GM12878 (cell line): ENCODE data around the gene FEN1. TPM values are rescaled to one million over a fixed set of nuclear protein-coding genes. Genes with fewer than 3 reads are reported as not detected.

Experiments used
- ATF7 ChIP-seq: fragments of 450-650 bp; IDR thresholded peaks from 2 replicates; pipeline ENCODE4 v1.6.1; 2016; ENCODE audit warnings: low read depth, mild to moderate bottlenecking
- BMI1 ChIP-seq: fragments of 450-650 bp; IDR thresholded peaks from 2 replicates; pipeline ENCODE4 v1.6.1; 2016; ENCODE audit warnings: mild to moderate bottlenecking, moderate library complexity, borderline replicate concordance
- CHD4 ChIP-seq: fragments of 200-600 bp; sonication (generic); IDR thresholded peaks from 2 replicates; pipeline ENCODE4 v1.6.1; 2016; ENCODE audit warnings: mild to moderate bottlenecking
- HDAC2 ChIP-seq: fragments of 200-600 bp; sonication (generic); IDR thresholded peaks from 2 replicates; pipeline ENCODE4 v1.6.1; 2017
- RB1 ChIP-seq: fragments of 450-650 bp; formaldehyde crosslinking; IDR thresholded peaks from 2 replicates; pipeline ENCODE4 v1.6.1; 2017; ENCODE audit warnings: mild to moderate bottlenecking, borderline replicate concordance
- SREBF2 ChIP-seq: IDR thresholded peaks from 2 replicates; pipeline ENCODE4 v1.6.1; 2012; ENCODE audit warnings: mild to moderate bottlenecking, low read length
- SRF ChIP-seq, 2 experiments: IDR thresholded peaks; 2 replicates each; pipeline ENCODE4 v1.6.1; 2011; ENCODE audit warnings: low read depth in 2 of 2, low read length in 2 of 2, mild to moderate bottlenecking in 1 of 2, moderate library complexity in 1 of 2
- WRNIP1 ChIP-seq: IDR thresholded peaks from 2 replicates; pipeline ENCODE4 v1.6.1; 2011; ENCODE audit warnings: low read depth, low read length, improper control_type of control experiment, borderline replicate concordance
- polyA plus RNA-seq, 11 experiments: library from polyadenylated mRNA; depleted of rRNA in 4 of 11; unstranded in 6 of 11; stranded (reverse) in 5 of 11; fragments of >200 nt; fragmentation: Nextera tagmentation in 4 of 11; fragmentation: Illumina TruSeq in 1 of 11; extraction: Ambion mirVana in 4 of 11; extraction: Trizol in 1 of 11; gene quantifications; 1 replicate in 1 of 11; 2 replicates in 10 of 11; pipeline versions ENCODE4 v1.2.1 to v1.2.3, GENCODE V29; 2011 to 2016; ENCODE audit warnings: inconsistent platforms in 2 of 11, missing spikeins in 2 of 11, low read depth in 1 of 11
- total RNA-seq, 4 experiments: library from RNA; depleted of rRNA in 3 of 4; stranded (reverse); fragments of >200 nt in 3 of 4; fragmentation: Illumina TruSeq in 1 of 4; extraction: Trizol in 1 of 4; gene quantifications; 2 replicates each; pipeline versions ENCODE4 v1.2.1 to v1.2.3, GENCODE V29; 2013 to 2021
- TF ChIP-seq, protein P1 (sequence below): fragments of 450-650 bp; IDR thresholded peaks from 2 replicates; pipeline ENCODE4 v1.6.1; 2017; ENCODE audit warnings: mild to moderate bottlenecking, low read depth, inconsistent platforms; ENCODE audit not compliant: poor library complexity, severe bottlenecking
- TF ChIP-seq, protein P2 (sequence below): fragments of 450-650 bp; IDR thresholded peaks from 2 replicates; pipeline ENCODE4 v1.6.1; 2018; ENCODE audit warnings: mild to moderate bottlenecking, low read depth, moderate library complexity; ENCODE audit not compliant: partially characterized antibody

FEN1 gene
- total and polyA plus RNA-seq, 10 of the 15 experiments (the other 5 are each of a cell fraction or from before 2014, with no cell fraction given): 54.8 to 282 (median 125) TPM

DNA sequence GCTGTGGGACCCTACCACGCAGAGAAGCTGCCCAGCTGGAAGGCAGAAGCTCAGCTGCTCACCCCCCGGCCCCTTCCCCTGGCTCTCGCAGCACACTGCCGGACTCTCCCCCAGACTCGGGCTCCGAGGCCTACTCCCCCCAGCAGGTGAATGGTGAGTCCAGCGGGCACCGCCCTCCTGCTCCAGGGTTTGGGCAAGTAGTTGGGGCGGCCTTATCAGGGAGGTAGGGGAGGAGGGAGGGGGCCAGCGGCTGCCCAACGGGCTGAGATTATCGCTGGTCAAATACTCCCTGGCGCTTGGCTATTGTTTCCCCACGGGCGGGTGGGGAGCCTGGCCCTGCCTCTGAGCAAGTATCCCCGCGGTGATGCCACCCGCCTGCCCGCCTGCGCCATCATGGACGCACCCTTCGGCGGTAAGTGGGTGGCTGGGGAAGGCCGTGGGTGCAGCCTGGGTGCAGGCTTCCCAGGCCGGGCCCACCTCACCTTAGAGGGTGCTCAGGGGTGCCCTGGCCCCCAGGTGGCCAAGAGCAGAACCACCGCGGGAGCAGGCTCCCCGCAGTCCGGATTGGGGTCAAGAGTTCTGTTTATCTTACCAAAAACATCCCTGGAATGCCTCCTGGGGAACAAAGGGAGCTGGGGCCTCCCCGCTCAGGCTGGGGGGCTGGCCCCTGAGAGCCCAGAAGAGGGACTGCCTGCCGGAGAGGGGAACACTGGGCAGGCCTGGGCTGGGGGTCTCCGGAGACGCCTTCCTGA, 23.4 kb upstream of the FEN1 start (continued):
- TF ChIP-seq SRF (IDR thresholded peaks at IDR 0.05; ENCODE audit: low read depth in 2 of 2, low read length in 2 of 2) (no peak), CHD4 (no peak), RB1 (no peak), ATF7 (no peak), BMI1 (no peak), SREBF2 (no peak), WRNIP1 (no peak), HDAC2 (no peak)
- TF ChIP-seq, protein P1, sequence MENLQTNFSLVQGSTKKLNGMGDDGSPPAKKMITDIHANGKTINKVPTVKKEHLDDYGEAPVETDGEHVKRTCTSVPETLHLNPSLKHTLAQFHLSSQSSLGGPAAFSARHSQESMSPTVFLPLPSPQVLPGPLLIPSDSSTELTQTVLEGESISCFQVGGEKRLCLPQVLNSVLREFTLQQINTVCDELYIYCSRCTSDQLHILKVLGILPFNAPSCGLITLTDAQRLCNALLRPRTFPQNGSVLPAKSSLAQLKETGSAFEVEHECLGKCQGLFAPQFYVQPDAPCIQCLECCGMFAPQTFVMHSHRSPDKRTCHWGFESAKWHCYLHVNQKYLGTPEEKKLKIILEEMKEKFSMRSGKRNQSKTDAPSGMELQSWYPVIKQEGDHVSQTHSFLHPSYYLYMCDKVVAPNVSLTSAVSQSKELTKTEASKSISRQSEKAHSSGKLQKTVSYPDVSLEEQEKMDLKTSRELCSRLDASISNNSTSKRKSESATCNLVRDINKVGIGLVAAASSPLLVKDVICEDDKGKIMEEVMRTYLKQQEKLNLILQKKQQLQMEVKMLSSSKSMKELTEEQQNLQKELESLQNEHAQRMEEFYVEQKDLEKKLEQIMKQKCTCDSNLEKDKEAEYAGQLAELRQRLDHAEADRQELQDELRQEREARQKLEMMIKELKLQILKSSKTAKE: no peak
- TF ChIP-seq, protein P2, sequence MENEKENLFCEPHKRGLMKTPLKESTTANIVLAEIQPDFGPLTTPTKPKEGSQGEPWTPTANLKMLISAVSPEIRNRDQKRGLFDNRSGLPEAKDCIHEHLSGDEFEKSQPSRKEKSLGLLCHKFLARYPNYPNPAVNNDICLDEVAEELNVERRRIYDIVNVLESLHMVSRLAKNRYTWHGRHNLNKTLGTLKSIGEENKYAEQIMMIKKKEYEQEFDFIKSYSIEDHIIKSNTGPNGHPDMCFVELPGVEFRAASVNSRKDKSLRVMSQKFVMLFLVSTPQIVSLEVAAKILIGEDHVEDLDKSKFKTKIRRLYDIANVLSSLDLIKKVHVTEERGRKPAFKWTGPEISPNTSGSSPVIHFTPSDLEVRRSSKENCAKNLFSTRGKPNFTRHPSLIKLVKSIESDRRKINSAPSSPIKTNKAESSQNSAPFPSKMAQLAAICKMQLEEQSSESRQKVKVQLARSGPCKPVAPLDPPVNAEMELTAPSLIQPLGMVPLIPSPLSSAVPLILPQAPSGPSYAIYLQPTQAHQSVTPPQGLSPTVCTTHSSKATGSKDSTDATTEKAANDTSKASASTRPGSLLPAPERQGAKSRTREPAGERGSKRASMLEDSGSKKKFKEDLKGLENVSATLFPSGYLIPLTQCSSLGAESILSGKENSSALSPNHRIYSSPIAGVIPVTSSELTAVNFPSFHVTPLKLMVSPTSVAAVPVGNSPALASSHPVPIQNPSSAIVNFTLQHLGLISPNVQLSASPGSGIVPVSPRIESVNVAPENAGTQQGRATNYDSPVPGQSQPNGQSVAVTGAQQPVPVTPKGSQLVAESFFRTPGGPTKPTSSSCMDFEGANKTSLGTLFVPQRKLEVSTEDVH: no peak
- TF ChIP-seq, all 136 proteins: peak for 0
